HCT116 (cell line): ENCODE results near the gene SZRD1. TPM values are rescaled to one million over a fixed set of nuclear protein-coding genes. Genes with fewer than 3 reads are reported as not detected.

ENCODE experiments used
- ATAC-seq: fragments of 200-7000 bp; cut with Tn5 transposase; 2 replicates; pipeline ENCODE4 v1.9.1; 2020; ENCODE audit warnings: mild to moderate bottlenecking, moderate library complexity
- BruUV-seq: library from RNA; stranded (reverse); fragments of 400-500 nt; replicated peaks from 2 replicates; lab custom pipeline; 2021; lab: Mats Ljungman, UMichigan
- CTCF ChIA-PET: fragments of 300-600 bp; sonication (Branson Sonifier 250); formaldehyde crosslinking; loops from one replicate; lab custom pipeline; 2021; ENCODE audit warnings: antibody characterized with exemption; lab: Charles Lee
- POLR2A ChIA-PET: fragments of 300-600, 350-600 bp; sonication (Branson Sonifier 250); formaldehyde crosslinking; loops from one replicate; lab custom pipeline; 2021; ENCODE audit warnings: antibody characterized with exemption; lab: Charles Lee
- RAD21 ChIA-PET, 2 experiments: fragments of 300-600 bp; sonication (Branson Sonifier 250); formaldehyde crosslinking; loops; one replicate each; lab custom pipeline; 2023; ENCODE audit warnings: low total read pairs in 2 of 2; ENCODE audit not compliant: uncharacterized antibody in 2 of 2, unreplicated experiment in 2 of 2, low non-redundant PET in 1 of 2; lab: Charles Lee
- DNase-seq: peaks from one replicate; pipeline ENCODE4 v3.0.0-alpha.2; 2010; ENCODE audit warnings: low read depth, low spot score
- H2AFZ ChIP-seq: fragments of 200-600 bp; shearing (Covaris generic), sonication (generic); 2 replicates; pipeline ENCODE4 v1.6.1; 2017; ENCODE audit warnings: low read depth, mixed run types, mixed read lengths, antibody characterized with exemption, low read length; ENCODE audit not compliant: poor library complexity, severe bottlenecking
- H3K27ac ChIP-seq: 2 replicates; pipeline ENCODE4 v1.5.1; 2012; ENCODE audit warnings: low read depth, low read length
- H3K27me3 ChIP-seq: fragments of 200-600 bp; sonication (generic); 2 replicates; pipeline ENCODE4 v1.6.1; 2016; ENCODE audit warnings: mixed run types, low read length, mixed read lengths; ENCODE audit not compliant: insufficient read depth
- H3K36me3 ChIP-seq, 2 experiments: fragments of 200-500 bp in 1 of 2; fragments of 200-600 bp in 1 of 2; sonication (Bioruptor generic) in 1 of 2; sonication (generic) in 1 of 2; 2 replicates each; pipeline versions ENCODE4 v1.5.1 to v1.6.1; 2014 to 2016; ENCODE audit warnings: low read length in 2 of 2, inconsistent platforms in 1 of 2, mixed read lengths in 1 of 2, mixed run types in 1 of 2; ENCODE audit not compliant: insufficient read depth in 2 of 2, control insufficient read depth in 1 of 2
- H3K4me1 ChIP-seq, 2 experiments: fragments of 200-600 bp in 1 of 2; sonication (generic) in 1 of 2; 2 replicates each; pipeline versions ENCODE4 v1.5.1 to v1.6.1; 2012 to 2017; ENCODE audit warnings: low read length in 2 of 2, inconsistent platforms in 1 of 2, mild to moderate bottlenecking in 1 of 2, mixed read lengths in 1 of 2, mixed run types in 1 of 2, moderate library complexity in 1 of 2; ENCODE audit not compliant: insufficient read depth in 2 of 2, control insufficient read depth in 1 of 2
- H3K4me2 ChIP-seq: fragments of 200-600 bp; sonication (generic); 2 replicates; pipeline ENCODE4 v1.6.1; 2017; ENCODE audit warnings: mixed run types, low read length, mixed read lengths
- H3K4me3 ChIP-seq, 2 experiments: fragments of 200-600 bp in 1 of 2; sonication (generic) in 1 of 2; replicated peaks in 1 of 2; 2 replicates each; pipeline ENCODE4 v1.5.1; 2011 to 2016; ENCODE audit warnings: low read length in 2 of 2, control low read depth in 1 of 2, low read depth in 1 of 2, mild to moderate bottlenecking in 1 of 2, mixed read lengths in 1 of 2, mixed run types in 1 of 2
- H3K79me2 ChIP-seq: fragments of 200-600 bp; sonication (generic); 2 replicates; pipeline ENCODE4 v1.6.1; 2017; ENCODE audit warnings: mild to moderate bottlenecking, mixed run types, low read length, moderate library complexity, mixed read lengths; ENCODE audit not compliant: insufficient read depth
- H3K9ac ChIP-seq: fragments of 200-600 bp; sonication (generic); 2 replicates; pipeline ENCODE4 v1.6.1; 2016; ENCODE audit warnings: low read length, mixed read lengths
- H3K9me2 ChIP-seq: fragments of 200-600 bp; sonication (generic), shearing (Covaris generic); 2 replicates; pipeline ENCODE4 v1.6.1; 2017; ENCODE audit warnings: mixed run types, mild to moderate bottlenecking, moderate library complexity; ENCODE audit not compliant: insufficient read depth
- H3K9me3 ChIP-seq, 2 experiments: fragments of 200-500 bp in 1 of 2; fragments of 200-600 bp in 1 of 2; sonication (Bioruptor generic) in 1 of 2; sonication (generic) in 1 of 2; 2 replicates each; pipeline ENCODE4 v1.6.1; 2014 to 2017; ENCODE audit warnings: low read length in 2 of 2, mixed read lengths in 2 of 2, inconsistent platforms in 1 of 2, low read depth in 1 of 2, mild to moderate bottlenecking in 1 of 2, mixed run types in 1 of 2, moderate library complexity in 1 of 2; ENCODE audit not compliant: control insufficient read depth in 1 of 2, insufficient read depth in 1 of 2
- H4K20me1 ChIP-seq: fragments of 200-600 bp; sonication (generic), shearing (Covaris generic); 2 replicates; pipeline ENCODE4 v1.6.1; 2017; ENCODE audit warnings: mixed run types, mild to moderate bottlenecking, moderate library complexity; ENCODE audit not compliant: insufficient read depth
- CBX3 ChIP-seq: IDR thresholded peaks from 2 replicates; pipeline ENCODE4 v1.6.1; 2012; ENCODE audit warnings: low read depth
- EGR1 ChIP-seq: IDR thresholded peaks from 2 replicates; pipeline ENCODE4 v1.6.1; 2012; ENCODE audit warnings: low read depth
- EZH2phosphoT487 ChIP-seq: fragments of 200-600 bp; IDR thresholded peaks from 2 replicates; pipeline ENCODE4 v1.6.1; 2018; ENCODE audit warnings: antibody characterized with exemption, borderline replicate concordance
- JUND ChIP-seq: IDR thresholded peaks from 2 replicates; pipeline ENCODE4 v1.6.1; 2012
- POLR2A ChIP-seq: IDR thresholded peaks from 2 replicates; pipeline ENCODE4 v1.7.0; 2011; ENCODE audit warnings: borderline replicate concordance; ENCODE audit not compliant: insufficient read depth, insufficient read length; ENCODE audit errors: extremely low read depth
- RAD21 ChIP-seq: IDR thresholded peaks from 2 replicates; pipeline ENCODE4 v1.6.1; 2012; ENCODE audit warnings: low read depth, mild to moderate bottlenecking
- ZBTB33 ChIP-seq: IDR thresholded peaks from 2 replicates; pipeline ENCODE4 v1.6.1; 2011; ENCODE audit warnings: mild to moderate bottlenecking, low read length, moderate library complexity; ENCODE audit not compliant: insufficient replicate concordance; ENCODE audit errors: extremely low read depth
- intact Hi-C: fragments of 100-400 bp; cut with micrococcal nuclease; formaldehyde crosslinking; loops from 2 replicates; pipeline ENCODE4 v1.10.0; 2022
- total RNA-seq: library from RNA; stranded (reverse); gene quantifications from one replicate; pipeline ENCODE4 v1.2.1, GENCODE V29; 2021; ENCODE audit not compliant: unreplicated experiment

The SZRD1 gene
- total RNA-seq, 1 experiment from 2014 or later = 141 TPM

- peaks cover 35% of the 10 kb centered on the region for H4K20me1 ChIP-seq
- CTCF ChIA-PET = no interaction called here
- TF ChIP-seq JUND (no peak), EZH2phosphoT487 (no peak), RAD21 (no peak), CBX3 (no peak), POLR2A (no peak), EGR1 (no peak), ZBTB33 (no peak)
Measured at GRCh38 chr1:16387201-16388188, 20.5 kb downstream of the SZRD1 start.

More at GRCh38 chr1:16387201-16388188, 20.5 kb downstream of the SZRD1 start:
- H3K36me3 ChIP-seq = peaks cover 0 to 3% of the 10 kb centered on the region in 2 experiments; a peak in 1 of 4 replicates
- BruUV-seq = no TSS peak
- intact Hi-C loops = no loop called here
- H3K9me3 ChIP-seq = no peaks in the 10 kb centered on the region
- DNase-seq (no peak), ATAC-seq (no peak)
- H3K9ac ChIP-seq = no peak overlapping the region
- no peaks in the 10 kb centered on the region for H3K9me2 ChIP-seq
- no peak overlapping the region for H3K27ac ChIP-seq
- peak overlapping the region; percentile 17 for H3K4me2 ChIP-seq
- peaks cover 31 to 64% of the 10 kb centered on the region in 2 experiments for H3K4me1 ChIP-seq
- no peak overlapping the region for H3K4me3 ChIP-seq
- H3K27me3 ChIP-seq = no peaks in the 10 kb centered on the region
- H2AFZ ChIP-seq = no peak overlapping the region
- RAD21 ChIA-PET = no interaction called here
- peaks cover 98% of the 10 kb centered on the region for H3K79me2 ChIP-seq
- POLR2A ChIA-PET = no interaction called here
